SU-DHL-6 (cell line): ENCODE data around the gene DHX38.
"Not testable (repeated sequence)": the region's sequence is repeated elsewhere in the genome, so short reads cannot be mapped to it uniquely, and the experiment has no call there.

Source experiments
- H2AFZ ChIP-seq: fragments of 200-600 bp; sonication (generic); 2 replicates; pipeline ENCODE4 v1.6.1; 2014; ENCODE audit warnings: low read depth, mild to moderate bottlenecking, moderate library complexity, mixed read lengths, antibody characterized with exemption, low read length; ENCODE audit not compliant: severe bottlenecking
- H3F3A ChIP-seq: fragments of 200-600 bp; shearing (Covaris generic); 2 replicates; pipeline ENCODE4 v1.6.0; 2016; ENCODE audit warnings: antibody characterized with exemption, mild to moderate bottlenecking; ENCODE audit not compliant: insufficient read depth
- H3K27ac ChIP-seq: fragments of 200-600 bp; sonication (generic); 2 replicates; pipeline ENCODE4 v1.5.1; 2016; ENCODE audit warnings: low read depth, mild to moderate bottlenecking, low read length, moderate library complexity, mixed read lengths
- H3K27me3 ChIP-seq: fragments of 200-600 bp; sonication (generic), shearing (Covaris generic); 2 replicates; pipeline ENCODE4 v1.6.0; 2014; ENCODE audit warnings: mild to moderate bottlenecking, low read length
- H3K36me3 ChIP-seq: fragments of 200-600 bp; sonication (generic); 2 replicates; pipeline ENCODE4 v1.6.1; 2014; ENCODE audit warnings: mild to moderate bottlenecking, low read length, mixed read lengths
- H3K4me2 ChIP-seq: fragments of 300-600, 200-600 bp; shearing (Covaris generic), sonication (generic); 2 replicates; pipeline ENCODE4 v1.6.0; 2014; ENCODE audit warnings: low read length, low read depth, mild to moderate bottlenecking; ENCODE audit not compliant: poor library complexity, severe bottlenecking
- H3K4me3 ChIP-seq: fragments of 200-600 bp; sonication (generic); 2 replicates; pipeline ENCODE4 v1.5.1; 2014; ENCODE audit warnings: antibody characterized with exemption, low read length, mild to moderate bottlenecking, mixed read lengths; ENCODE audit not compliant: insufficient read depth, poor library complexity, severe bottlenecking
- H3K79me2 ChIP-seq: fragments of 200-600 bp; sonication (generic); 2 replicates; pipeline ENCODE4 v1.6.1; 2014; ENCODE audit warnings: mild to moderate bottlenecking, low read length, moderate library complexity; ENCODE audit not compliant: insufficient read depth
- H3K9ac ChIP-seq: fragments of 200-600 bp; sonication (generic); 2 replicates; pipeline ENCODE4 v1.7.0; 2014; ENCODE audit warnings: mild to moderate bottlenecking, low read length
- H3K9me2 ChIP-seq: fragments of 200-600 bp; sonication (generic); replicated peaks from 2 replicates; pipeline ENCODE4 v1.6.1; 2014; ENCODE audit warnings: low read length; ENCODE audit not compliant: insufficient read depth
- H3K9me3 ChIP-seq: fragments of 200-600 bp; sonication (generic); 2 replicates; pipeline ENCODE4 v1.6.1; 2014; ENCODE audit warnings: low read length, mixed read lengths; ENCODE audit not compliant: insufficient read depth
- H4K20me1 ChIP-seq: fragments of 200-600 bp; sonication (generic); 2 replicates; pipeline ENCODE4 v1.6.1; 2014; ENCODE audit warnings: low read depth, mild to moderate bottlenecking, antibody characterized with exemption, low read length, moderate library complexity, mixed read lengths
- CTCF ChIP-seq: fragments of 200-600 bp; sonication (generic); IDR thresholded peaks from one replicate; pipeline ENCODE4 v1.5.1; 2017; ENCODE audit warnings: antibody characterized with exemption, mild to moderate bottlenecking, low read length, moderate library complexity; ENCODE audit not compliant: insufficient read depth, poor library complexity, severe bottlenecking
- EZH2phosphoT487 ChIP-seq: fragments of 200-600 bp; sonication (generic), shearing (Covaris generic); conservative IDR thresholded peaks from 2 replicates; pipeline ENCODE4 v1.6.1; 2018; ENCODE audit warnings: mild to moderate bottlenecking, antibody characterized with exemption, low read length, moderate library complexity, mixed read lengths

The DHX38 gene

GRCh38 chr16:72055911-72056310, 37.7 kb upstream of the DHX38 start:
- no peak for TF ChIP-seq CTCF
- no peak for TF ChIP-seq EZH2phosphoT487

GRCh38 chr16:72057313-72057712, 36.3 kb upstream of the DHX38 start:
- H3K36me3 ChIP-seq, H3K4me2 ChIP-seq, H4K20me1 ChIP-seq, H3F3A ChIP-seq, H3K27ac ChIP-seq, H3K9me2 ChIP-seq, H3K4me3 ChIP-seq, H3K27me3 ChIP-seq, H3K9ac ChIP-seq, H3K9me3 ChIP-seq, H2AFZ ChIP-seq, H3K79me2 ChIP-seq: not testable (repeated sequence)

More at GRCh38 chr16:72055911-72056310, 37.7 kb upstream of the DHX38 start:
- no peaks in the 10 kb centered on the region for H3K9me2 ChIP-seq
- H3K36me3 ChIP-seq, result no peaks in the 10 kb centered on the region
- no peaks in the 10 kb centered on the region for H4K20me1 ChIP-seq
- no peaks in the 10 kb centered on the region for H3K9me3 ChIP-seq
- H2AFZ ChIP-seq, result no peak overlapping the region
- no peaks in the 10 kb centered on the region for H3K27me3 ChIP-seq
- no peaks in the 10 kb centered on the region for H3K79me2 ChIP-seq
- no peak overlapping the region for H3K4me2 ChIP-seq
- no peak overlapping the region for H3K4me3 ChIP-seq
- no peak overlapping the region for H3K9ac ChIP-seq
- H3F3A ChIP-seq, result no peaks in the 10 kb centered on the region
- H3K27ac ChIP-seq, result no peak overlapping the region

GRCh38 chr16:72059060-72059459, 34.6 kb upstream of the DHX38 start:
- H3K36me3 ChIP-seq, H3K9me2 ChIP-seq, H3K27me3 ChIP-seq, H3F3A ChIP-seq, H3K4me2 ChIP-seq, H3K4me3 ChIP-seq, H3K9ac ChIP-seq, H4K20me1 ChIP-seq, H3K27ac ChIP-seq, H2AFZ ChIP-seq, H3K9me3 ChIP-seq, H3K79me2 ChIP-seq: not testable (repeated sequence)

GRCh38 chr16:72060405-72060804, 33.2 kb upstream of the DHX38 start:
- Histone ChIP-seq H3K9me2 (no peaks in the 10 kb centered on the region), H3K27me3 (no peaks in the 10 kb centered on the region), H3K9me3 (no peaks in the 10 kb centered on the region)

More at GRCh38 chr16:72060405-72060804, 33.2 kb upstream of the DHX38 start:
- TF ChIP-seq EZH2phosphoT487 (no peak), CTCF (no peak)
- Histone ChIP-seq H3K4me2 (no peak overlapping the region), H2AFZ (no peak overlapping the region), H3F3A (no peaks in the 10 kb centered on the region), H3K9ac (no peak overlapping the region), H4K20me1 (no peaks in the 10 kb centered on the region), H3K79me2 (no peaks in the 10 kb centered on the region), H3K27ac (no peak overlapping the region), H3K36me3 (no peaks in the 10 kb centered on the region), H3K4me3 (no peak overlapping the region)
